ENCODE data around the gene HS6ST3. TPM values are rescaled to one million over a fixed set of nuclear protein-coding genes. Genes with fewer than 3 reads are reported as not detected.

The HS6ST3 gene
- total RNA-seq, 1 donor = not detected

DNA sequence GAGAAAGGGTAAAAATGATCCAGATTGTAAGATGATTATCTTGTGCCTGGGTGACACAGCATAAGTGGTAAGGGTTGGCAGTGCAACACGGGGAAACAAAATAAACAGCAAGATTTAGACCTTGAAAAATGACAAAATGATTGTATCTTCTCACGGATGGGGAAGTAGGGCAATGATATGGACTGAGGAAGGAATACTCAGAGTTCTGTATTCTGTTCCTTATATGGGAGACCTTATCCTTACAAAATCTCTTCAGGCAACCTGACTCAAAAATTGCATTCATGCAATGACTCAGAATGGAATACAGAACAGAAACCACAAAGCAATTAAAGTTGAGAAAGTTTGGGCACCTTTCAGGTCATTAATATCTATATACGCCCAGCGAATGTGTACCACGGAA, 149.0 kb downstream of the HS6ST3 start:
- DNase-seq (ENCODE audit: low read depth) = no peak
- no peak overlapping the region for H3K4me3 ChIP-seq (ENCODE audit: low read depth, low read length)
- TF ChIP-seq, protein P1, sequence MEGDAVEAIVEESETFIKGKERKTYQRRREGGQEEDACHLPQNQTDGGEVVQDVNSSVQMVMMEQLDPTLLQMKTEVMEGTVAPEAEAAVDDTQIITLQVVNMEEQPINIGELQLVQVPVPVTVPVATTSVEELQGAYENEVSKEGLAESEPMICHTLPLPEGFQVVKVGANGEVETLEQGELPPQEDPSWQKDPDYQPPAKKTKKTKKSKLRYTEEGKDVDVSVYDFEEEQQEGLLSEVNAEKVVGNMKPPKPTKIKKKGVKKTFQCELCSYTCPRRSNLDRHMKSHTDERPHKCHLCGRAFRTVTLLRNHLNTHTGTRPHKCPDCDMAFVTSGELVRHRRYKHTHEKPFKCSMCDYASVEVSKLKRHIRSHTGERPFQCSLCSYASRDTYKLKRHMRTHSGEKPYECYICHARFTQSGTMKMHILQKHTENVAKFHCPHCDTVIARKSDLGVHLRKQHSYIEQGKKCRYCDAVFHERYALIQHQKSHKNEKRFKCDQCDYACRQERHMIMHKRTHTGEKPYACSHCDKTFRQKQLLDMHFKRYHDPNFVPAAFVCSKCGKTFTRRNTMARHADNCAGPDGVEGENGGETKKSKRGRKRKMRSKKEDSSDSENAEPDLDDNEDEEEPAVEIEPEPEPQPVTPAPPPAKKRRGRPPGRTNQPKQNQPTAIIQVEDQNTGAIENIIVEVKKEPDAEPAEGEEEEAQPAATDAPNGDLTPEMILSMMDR (IDR thresholded peaks at IDR 0.05; ENCODE audit: insufficient read depth, low read depth, low read length) = no peak

DNA sequence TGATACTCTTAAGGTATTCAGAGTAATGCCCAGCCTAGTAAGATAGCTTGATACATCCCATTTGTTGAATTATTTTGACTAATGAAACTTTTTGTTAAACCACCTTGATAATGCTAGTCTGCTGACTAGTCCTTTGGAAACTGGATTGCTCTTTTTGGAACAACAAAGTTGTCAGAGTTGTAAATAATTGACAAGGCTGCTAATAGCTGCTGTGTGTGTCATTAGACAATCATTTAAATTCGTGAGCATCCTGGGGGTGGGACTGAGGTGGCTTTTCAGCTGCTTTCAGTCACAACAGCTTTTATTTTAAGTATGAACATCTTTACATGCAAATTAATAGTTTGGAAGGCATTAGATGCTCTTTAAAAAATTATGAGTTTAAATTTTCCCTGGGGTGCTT, 153.5 kb downstream of the HS6ST3 start:
- no peak for DNase-seq (ENCODE audit: low read depth)
- TF ChIP-seq, protein P1 (IDR thresholded peaks at IDR 0.05; ENCODE audit: insufficient read depth, low read depth, low read length) = no peak
- H3K4me3 ChIP-seq (ENCODE audit: low read depth, low read length) = no peak overlapping the region

DNA sequence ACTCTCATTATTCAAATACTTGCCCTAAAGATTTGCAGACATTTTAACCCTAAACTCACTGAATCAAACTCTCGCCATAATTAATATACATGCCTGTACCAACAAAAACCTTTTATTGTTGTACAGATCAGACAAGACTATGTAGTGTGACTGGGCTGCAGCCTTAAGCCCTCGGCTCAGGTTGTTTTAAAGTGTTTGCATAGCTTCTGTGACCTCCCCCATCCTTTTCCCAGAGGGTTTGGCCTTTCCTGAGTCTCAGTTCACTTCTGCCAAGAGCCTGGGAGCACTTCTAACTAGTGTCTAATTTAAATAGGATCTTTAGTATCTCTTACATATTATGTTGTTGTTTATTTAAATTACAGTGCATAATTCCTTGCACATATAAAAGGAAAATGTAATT, 158.2 kb downstream of the HS6ST3 start:
- no peak overlapping the region for H3K4me3 ChIP-seq (ENCODE audit: low read depth, low read length)
- TF ChIP-seq, protein P1 (IDR thresholded peaks at IDR 0.05; ENCODE audit: insufficient read depth, low read depth, low read length) = no peak
- DNase-seq (ENCODE audit: low read depth) = no peak

DNA sequence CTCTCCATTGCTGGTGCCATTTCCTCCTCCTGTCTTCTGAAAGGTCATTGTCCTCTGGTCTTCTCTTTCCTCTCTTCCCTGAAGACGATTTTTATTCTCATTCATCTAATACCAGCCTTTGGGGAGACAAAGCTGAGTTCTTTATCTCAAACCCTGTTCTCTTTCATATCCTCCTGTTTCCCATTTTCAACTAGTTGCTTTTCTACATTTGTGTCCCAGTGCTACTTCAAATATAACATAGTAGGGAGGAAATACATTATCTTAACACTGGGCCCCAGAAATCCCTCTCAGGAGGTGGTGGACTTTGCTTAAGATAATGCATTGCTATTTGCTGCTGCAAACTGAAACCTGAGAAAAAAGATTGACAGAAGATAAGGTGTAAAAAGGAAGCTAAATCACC, 159.1 kb downstream of the HS6ST3 start:
- no peak overlapping the region for H3K4me3 ChIP-seq (ENCODE audit: low read depth, low read length)
- DNase-seq (ENCODE audit: low read depth) = no peak
- TF ChIP-seq, protein P1 (IDR thresholded peaks at IDR 0.05; ENCODE audit: insufficient read depth, low read depth, low read length) = no peak

DNA sequence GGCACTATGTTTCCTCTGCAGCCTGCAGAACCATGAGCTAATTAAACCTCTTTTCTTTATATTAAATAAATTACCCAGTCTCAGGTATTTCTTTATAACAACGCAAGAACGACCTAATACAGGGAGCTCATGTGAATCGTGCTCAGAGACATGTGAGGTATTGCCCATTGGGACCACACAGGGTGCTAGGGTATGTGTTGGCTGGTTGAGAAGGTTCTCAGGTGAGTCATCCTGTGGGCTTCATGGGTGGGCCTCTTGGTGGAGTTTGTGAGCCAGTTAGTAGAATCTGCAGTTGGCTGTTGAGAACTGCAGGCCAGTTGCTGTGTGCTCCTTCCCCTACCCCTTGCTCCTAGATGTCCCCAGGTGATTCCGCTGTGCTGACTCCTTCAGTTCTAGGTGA, 163.0 kb downstream of the HS6ST3 start:
- TF ChIP-seq, protein P1 (IDR thresholded peaks at IDR 0.05; ENCODE audit: insufficient read depth, low read depth, low read length) = no peak
- DNase-seq (ENCODE audit: low read depth) = no peak

DNA sequence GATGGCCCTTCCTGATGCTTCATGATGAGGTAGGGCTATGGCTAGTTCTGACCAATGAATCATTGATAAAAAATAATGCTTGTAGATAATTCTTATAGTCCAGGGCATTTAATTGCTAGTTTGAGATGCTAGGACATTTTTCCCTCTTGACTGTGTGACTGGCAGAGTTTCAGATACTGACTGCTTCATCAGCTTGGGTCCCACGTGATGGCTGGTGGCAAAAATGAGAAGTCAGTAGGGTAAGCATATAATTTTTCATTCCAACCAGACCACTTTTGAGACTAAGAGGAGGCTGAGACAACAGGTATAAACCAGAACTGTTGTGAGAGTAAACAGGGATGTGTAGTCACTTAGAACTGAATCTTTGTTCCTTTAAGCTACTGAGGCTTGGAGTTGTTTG, 183.3 kb downstream of the HS6ST3 start:
- DNase-seq (ENCODE audit: low read depth) = no peak
- TF ChIP-seq, protein P1 (IDR thresholded peaks at IDR 0.05; ENCODE audit: insufficient read depth, low read depth, low read length) = no peak

More for the DNA sequence above, 163.0 kb downstream of the HS6ST3 start:
- no peak overlapping the region for H3K4me3 ChIP-seq (ENCODE audit: low read depth, low read length)

DNA sequence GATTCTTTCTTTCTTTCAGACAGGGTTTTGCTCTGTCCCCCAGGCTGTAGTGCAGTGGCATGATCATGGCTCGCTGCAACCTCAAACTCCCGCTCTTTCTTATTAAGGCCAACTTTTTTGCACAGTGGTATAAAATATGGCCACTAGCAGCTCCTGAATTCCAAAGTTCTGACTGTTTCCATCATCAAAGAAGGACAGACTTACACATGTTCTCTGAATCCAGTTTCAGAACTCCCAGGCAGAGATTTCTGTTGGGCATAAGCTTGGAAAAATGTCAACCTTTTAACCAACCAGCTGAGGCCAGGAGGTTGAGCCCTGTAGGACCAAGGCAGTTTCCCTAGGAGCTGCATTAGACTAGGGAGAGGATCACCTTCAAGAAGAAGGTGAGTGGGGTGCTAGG, 184.1 kb downstream of the HS6ST3 start:
- no peak for DNase-seq (ENCODE audit: low read depth)
- TF ChIP-seq, protein P1 (IDR thresholded peaks at IDR 0.05; ENCODE audit: insufficient read depth, low read depth, low read length) = no peak
- no peak overlapping the region for H3K4me3 ChIP-seq (ENCODE audit: low read depth, low read length)

More for the DNA sequence above, 183.3 kb downstream of the HS6ST3 start:
- H3K4me3 ChIP-seq (ENCODE audit: low read depth, low read length) = no peak overlapping the region
